IMR-90 (cell line): Measurements from ENCODE around the gene EMSY. TPM values are rescaled to one million over a fixed set of nuclear protein-coding genes. Genes with fewer than 3 reads are reported as not detected.

Experiments
- ATAC-seq: fragments of 200-7000 bp; cut with Tn5 transposase; 2 replicates; pipeline ENCODE4 v1.9.1; 2020; ENCODE audit warnings: low read depth, mild to moderate bottlenecking, moderate library complexity
- BruUV-seq: library from RNA; stranded (reverse); fragments of 400-500 nt; replicated peaks from 2 replicates; lab custom pipeline; 2021; lab: Mats Ljungman, UMichigan
- CTCF ChIA-PET: fragments of 300-600 bp; formaldehyde crosslinking; extraction: SDS; loops from one replicate; lab custom pipeline; 2021; ENCODE audit warnings: antibody characterized with exemption; lab: Yijun Ruan, JAX
- POLR2A ChIA-PET: fragments of 300-600 bp; sonication (Branson Sonifier 250); formaldehyde crosslinking; loops from one replicate; lab custom pipeline; 2022; ENCODE audit warnings: antibody characterized with exemption; ENCODE audit not compliant: unreplicated experiment; lab: Charles Lee
- DNase-seq: peaks from one replicate; pipeline ENCODE4 v3.0.0; 2013
- H2AFZ ChIP-seq: replicated peaks from 2 replicates; pipeline ENCODE3; 2013; ENCODE audit warnings: low read length, mild to moderate bottlenecking; ENCODE audit not compliant: poor library complexity
- H2AK5ac ChIP-seq: 2 replicates; pipeline ENCODE4 v1.6.1; 2013; ENCODE audit warnings: low read depth, low read length, inconsistent platforms
- H2AK9ac ChIP-seq: replicated peaks from 2 replicates; pipeline ENCODE3; 2013; ENCODE audit warnings: mild to moderate bottlenecking, low read depth, low read length, moderate library complexity; ENCODE audit not compliant: poor library complexity
- H2BK120ac ChIP-seq: 2 replicates; pipeline ENCODE4 v1.6.1; 2013; ENCODE audit warnings: low read depth, low read length, inconsistent platforms
- H2BK15ac ChIP-seq: 3 replicates; pipeline ENCODE4 v1.6.1; 2013; ENCODE audit warnings: low read depth, low read length, inconsistent platforms
- H2BK20ac ChIP-seq: 2 replicates; pipeline ENCODE4 v1.6.1; 2013; ENCODE audit warnings: low read depth, mild to moderate bottlenecking, inconsistent platforms, low read length, moderate library complexity
- H2BK5ac ChIP-seq: 2 replicates; pipeline ENCODE4 v1.6.1; 2013; ENCODE audit warnings: mild to moderate bottlenecking, low read depth, low read length, inconsistent platforms; ENCODE audit not compliant: poor library complexity, severe bottlenecking
- H3K14ac ChIP-seq: replicated peaks from 2 replicates; pipeline ENCODE4 v1.6.1; 2013; ENCODE audit warnings: low read depth, low read length, inconsistent platforms
- H3K18ac ChIP-seq: 2 replicates; pipeline ENCODE4 v1.6.1; 2013; ENCODE audit warnings: low read depth, low read length, control low read depth
- H3K23ac ChIP-seq: 2 replicates; pipeline ENCODE4 v1.6.1; 2013; ENCODE audit warnings: low read depth, low read length, inconsistent platforms
- H3K27ac ChIP-seq: 2 replicates; pipeline ENCODE4 v1.5.1; 2013; ENCODE audit warnings: mild to moderate bottlenecking, control low read depth, low read length; ENCODE audit not compliant: insufficient read depth
- H3K27me3 ChIP-seq: 2 replicates; pipeline ENCODE4 v1.6.1; 2013; ENCODE audit warnings: low read length; ENCODE audit not compliant: control insufficient read depth, insufficient read depth
- H3K36me3 ChIP-seq: 2 replicates; pipeline ENCODE4 v1.6.1; 2013; ENCODE audit warnings: low read length, mixed read lengths; ENCODE audit not compliant: control insufficient read depth, insufficient read depth
- H3K4ac ChIP-seq: 2 replicates; pipeline ENCODE4 v1.6.1; 2013; ENCODE audit warnings: low read depth, low read length, inconsistent platforms
- H3K4me1 ChIP-seq: 2 replicates; pipeline ENCODE4 v1.6.1; 2013; ENCODE audit warnings: low read length, mixed read lengths; ENCODE audit not compliant: control insufficient read depth, insufficient read depth
- H3K4me2 ChIP-seq: 2 replicates; pipeline ENCODE4 v1.6.1; 2013; ENCODE audit warnings: low read depth, mild to moderate bottlenecking, control low read depth, low read length, moderate library complexity
- H3K4me3 ChIP-seq: 2 replicates; pipeline ENCODE4 v1.5.1; 2013; ENCODE audit warnings: low read depth, mild to moderate bottlenecking, control low read depth, low read length, moderate library complexity; ENCODE audit not compliant: insufficient read depth
- H3K56ac ChIP-seq: 2 replicates; pipeline ENCODE4 v1.6.1; 2013; ENCODE audit warnings: low read length, inconsistent platforms; ENCODE audit not compliant: insufficient read depth; ENCODE audit errors: extremely low read depth
- H3K79me1 ChIP-seq, 2 experiments: 2 replicates each; pipeline ENCODE4 v1.6.1; 2013; ENCODE audit warnings: low read length in 2 of 2, inconsistent platforms in 1 of 2, low read depth in 1 of 2
- H3K9ac ChIP-seq: 2 replicates; pipeline ENCODE4 v1.6.1; 2013; ENCODE audit warnings: low read depth, low read length, control low read depth
- H3K9me1 ChIP-seq: 2 replicates; pipeline ENCODE4 v1.6.1; 2013; ENCODE audit warnings: low read length, inconsistent platforms; ENCODE audit not compliant: insufficient read depth
- H3K9me3 ChIP-seq: 2 replicates; pipeline ENCODE4 v1.6.1; 2013; ENCODE audit warnings: low read length; ENCODE audit not compliant: control insufficient read depth, insufficient read depth
- H4K20me1 ChIP-seq: 2 replicates; pipeline ENCODE4 v1.6.1; 2013; ENCODE audit warnings: low read length, inconsistent platforms; ENCODE audit not compliant: insufficient read depth
- H4K5ac ChIP-seq: 2 replicates; pipeline ENCODE4 v1.6.1; 2013; ENCODE audit warnings: mild to moderate bottlenecking, low read depth, low read length, control low read depth
- H4K8ac ChIP-seq, 2 experiments: 2 replicates each; pipeline ENCODE4 v1.6.1; 2013; ENCODE audit warnings: low read depth in 2 of 2, low read length in 2 of 2, control low read depth in 1 of 2, inconsistent platforms in 1 of 2
- H4K91ac ChIP-seq: 2 replicates; pipeline ENCODE4 v1.6.1; 2013; ENCODE audit warnings: low read depth, low read length, inconsistent platforms; ENCODE audit not compliant: insufficient read depth
- BHLHE40 ChIP-seq: fragments of 150-350 bp; IDR thresholded peaks from 2 replicates; pipeline ENCODE4 v1.6.1; 2016; ENCODE audit warnings: mild to moderate bottlenecking, low read depth, low read length
- CEBPB ChIP-seq: IDR thresholded peaks from 2 replicates; pipeline ENCODE4 v1.6.1; 2012; ENCODE audit warnings: low read depth, low read length, improper control_type of control experiment
- CHD1 ChIP-seq: IDR thresholded peaks from 2 replicates; pipeline ENCODE4 v1.6.1; 2012; ENCODE audit warnings: low read depth, low read length, improper control_type of control experiment
- CTCF ChIP-seq: conservative IDR thresholded peaks from 2 replicates; pipeline ENCODE4 v1.5.1; 2012; ENCODE audit warnings: mild to moderate bottlenecking, low read depth, low read length, improper control_type of control experiment
- ELK1 ChIP-seq: fragments of 150-350 bp; IDR thresholded peaks from 2 replicates; pipeline ENCODE4 v1.6.1; 2016; ENCODE audit warnings: low read depth, mild to moderate bottlenecking, low read length, moderate library complexity, borderline replicate concordance
- FOS ChIP-seq: fragments of 150-350 bp; IDR thresholded peaks from 2 replicates; pipeline ENCODE4 v1.6.1; 2016; ENCODE audit warnings: low read depth, low read length
- MAFK ChIP-seq: IDR thresholded peaks from 2 replicates; pipeline ENCODE4 v1.6.1; 2012; ENCODE audit warnings: low read depth, low read length, improper control_type of control experiment
- MAZ ChIP-seq: IDR thresholded peaks from 2 replicates; pipeline ENCODE4 v1.6.1; 2012; ENCODE audit warnings: low read depth, mild to moderate bottlenecking, low read length, improper control_type of control experiment, moderate library complexity, borderline replicate concordance
- MXI1 ChIP-seq: IDR thresholded peaks from 2 replicates; pipeline ENCODE4 v1.6.1; 2012; ENCODE audit warnings: low read depth, mild to moderate bottlenecking, low read length, moderate library complexity, borderline replicate concordance
- NFE2L2 ChIP-seq: fragments of 150-350 bp; IDR thresholded peaks from 2 replicates; pipeline ENCODE4 v1.6.1; 2016; ENCODE audit warnings: low read depth, mild to moderate bottlenecking, low read length
- POLR2A ChIP-seq: IDR thresholded peaks from 2 replicates; pipeline ENCODE4 v1.6.1; 2012; ENCODE audit warnings: mild to moderate bottlenecking, low read depth, low read length
- RAD21 ChIP-seq: IDR thresholded peaks from 2 replicates; pipeline ENCODE4 v1.6.1; 2012; ENCODE audit warnings: low read length, improper control_type of control experiment
- RCOR1 ChIP-seq: IDR thresholded peaks from 2 replicates; pipeline ENCODE4 v1.6.1; 2012; ENCODE audit warnings: mild to moderate bottlenecking, low read length, improper control_type of control experiment; ENCODE audit not compliant: insufficient replicate concordance
- RFX5 ChIP-seq: IDR thresholded peaks from 2 replicates; pipeline ENCODE4 v1.8.0; 2012; ENCODE audit warnings: low read depth, mild to moderate bottlenecking, low read length, moderate library complexity
- SMC3 ChIP-seq: fragments of 150-350 bp; IDR thresholded peaks from 2 replicates; pipeline ENCODE4 v1.6.1; 2016; ENCODE audit warnings: low read depth, mild to moderate bottlenecking, antibody characterized with exemption, low read length, moderate library complexity
- USF2 ChIP-seq: fragments of 150-350 bp; IDR thresholded peaks from 2 replicates; pipeline ENCODE4 v1.6.1; 2017; ENCODE audit warnings: mild to moderate bottlenecking, antibody characterized with exemption, low read length, low read depth
- WGBS, 2 experiments: methylation state at CpG; one replicate each; pipeline versions ENCODE4 v1.1.5 to v1.1.7; 2013; ENCODE audit warnings: missing lambda C conversion rate in 2 of 2; ENCODE audit not compliant: insufficient read length in 1 of 2; ENCODE audit errors: extremely low coverage in 2 of 2; 5-methylcytosine and 5-hydroxymethylcytosine counted together
- dilution Hi-C: fragments of 300-500 bp; cut with HindIII; formaldehyde crosslinking; loops from one replicate; pipeline ENCODE4 v1.14.3; 2018; ENCODE audit warnings: low sequenced_read_pairs; ENCODE audit not compliant: unreplicated experiment
- in situ Hi-C: fragments of 300-500 bp; cut with MboI; formaldehyde crosslinking; loops from 3 replicates; pipeline ENCODE4 v1.14.3; 2019; ENCODE audit warnings: low sequenced_read_pairs, inconsistent platforms, mixed read lengths
- intact Hi-C: fragments of 100-400 bp; cut with micrococcal nuclease; formaldehyde crosslinking; loops from 2 replicates; pipeline ENCODE4 v1.10.0; 2022
- polyA plus RNA-seq, 3 experiments: library from polyadenylated mRNA; depleted of rRNA; stranded (reverse); fragments of >200 nt; gene quantifications; 2 replicates each; pipeline ENCODE4 v1.2.3, GENCODE V29; 2012; ENCODE audit warnings: low replicate concordance in 1 of 3
- total RNA-seq: library from RNA; depleted of rRNA; stranded (reverse); fragments of >200 nt; gene quantifications from 2 replicates; pipeline ENCODE4 v1.2.3, GENCODE V29; 2012

Gene EMSY
- total and polyA plus RNA-seq, 2 of the 4 experiments (the other 2 are of a cell fraction), result 14.1 to 22.0 TPM

- Histone ChIP-seq H3K27me3 (peaks cover 5% of the 10 kb centered on the region; the same call in 1 of the 2 replicates), H3K9me1 (no peaks in the 10 kb centered on the region; the same call in 1 of the 2 replicates), H3K23ac (no peak overlapping the region), H2BK20ac (no peak overlapping the region), H3K18ac (no peak overlapping the region), H3K4me2 (no peak overlapping the region), H4K20me1 (no peaks in the 10 kb centered on the region), H3K9me3 (peaks cover under 1% of the 10 kb centered on the region; the same call in 1 of the 2 replicates), H3K14ac (no peak overlapping the region), H3K4me3 (no peak overlapping the region), H2BK5ac (no peak overlapping the region), H3K9ac (no peak overlapping the region), H2BK120ac (no peak overlapping the region), H3K36me3 (no peaks in the 10 kb centered on the region), H2AFZ (peak overlapping the region; percentile 51), H4K91ac (no peak overlapping the region), H2AK5ac (no peak overlapping the region), H3K56ac (no peak overlapping the region), H3K79me1 (no peaks in the 10 kb centered on the region), H3K4ac (no peak overlapping the region), H2BK15ac (no peak overlapping the region), H2AK9ac (no peak overlapping the region), H4K5ac (no peak overlapping the region), H3K4me1 (peaks cover 7% of the 10 kb centered on the region), H3K27ac (no peak overlapping the region), H4K8ac (no peak overlapping the region)
- BruUV-seq, result no TSS peak
- dilution Hi-C loops, result no loop called here
- TF ChIP-seq USF2 (no peak), CHD1 (no peak), NFE2L2 (no peak), BHLHE40 (no peak), CTCF (no peak), FOS (no peak), CEBPB (no peak), MXI1 (no peak), MAZ (no peak), RCOR1 (no peak), RFX5 (no peak), POLR2A (no peak), MAFK (no peak), ELK1 (no peak), SMC3 (no peak), RAD21 (no peak)
- intact Hi-C loops, result no loop called here
- DNase-seq (no peak), ATAC-seq (no peak)
- no CpG with 5 or more reads among the region's 8 CpGs for WGBS, 2 experiments
- in situ Hi-C loops, result no loop called here
- ChIA-PET POLR2A (no interaction called here), CTCF (no interaction called here)
Measured at GRCh38 chr11:76591416-76591815, 146.6 kb downstream of the EMSY start.
